A673 (cell line): ENCODE data around the gene GTF3C1.

Experiments
- EZH2 ChIP-seq: fragments of 200-600 bp; sonication (generic); IDR thresholded peaks from 2 replicates; pipeline ENCODE4 v1.6.1; 2017; ENCODE audit warnings: borderline replicate concordance, low read depth, mild to moderate bottlenecking, mixed read lengths, antibody characterized with exemption, low read length; ENCODE audit not compliant: poor library complexity, severe bottlenecking
- TF ChIP-seq, protein P1 (sequence below): fragments of 300-800, 200-600 bp; sonication (generic); conservative IDR thresholded peaks from 2 replicates; pipeline ENCODE4 v1.5.1; 2017; ENCODE audit warnings: low read depth, mild to moderate bottlenecking, antibody characterized with exemption, low read length, moderate library complexity, mixed read lengths

DNA sequence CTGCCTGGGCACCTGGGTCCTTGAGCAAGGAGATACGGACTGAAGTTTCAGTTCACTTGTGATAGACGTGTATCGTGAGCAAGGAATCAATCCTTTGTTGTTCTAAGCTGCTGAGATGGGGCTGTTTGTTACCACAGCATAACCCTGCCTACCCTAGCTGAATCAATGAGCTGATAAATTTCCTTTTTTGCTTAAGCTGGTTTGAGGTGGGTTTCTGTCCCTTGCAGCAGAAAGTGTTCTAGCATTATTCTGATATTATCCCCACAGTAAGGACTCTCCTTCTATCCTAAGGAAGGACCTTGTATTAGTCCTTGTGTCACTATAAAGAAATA, 96.3 kb downstream of the GTF3C1 start:
- TF ChIP-seq, protein P1, sequence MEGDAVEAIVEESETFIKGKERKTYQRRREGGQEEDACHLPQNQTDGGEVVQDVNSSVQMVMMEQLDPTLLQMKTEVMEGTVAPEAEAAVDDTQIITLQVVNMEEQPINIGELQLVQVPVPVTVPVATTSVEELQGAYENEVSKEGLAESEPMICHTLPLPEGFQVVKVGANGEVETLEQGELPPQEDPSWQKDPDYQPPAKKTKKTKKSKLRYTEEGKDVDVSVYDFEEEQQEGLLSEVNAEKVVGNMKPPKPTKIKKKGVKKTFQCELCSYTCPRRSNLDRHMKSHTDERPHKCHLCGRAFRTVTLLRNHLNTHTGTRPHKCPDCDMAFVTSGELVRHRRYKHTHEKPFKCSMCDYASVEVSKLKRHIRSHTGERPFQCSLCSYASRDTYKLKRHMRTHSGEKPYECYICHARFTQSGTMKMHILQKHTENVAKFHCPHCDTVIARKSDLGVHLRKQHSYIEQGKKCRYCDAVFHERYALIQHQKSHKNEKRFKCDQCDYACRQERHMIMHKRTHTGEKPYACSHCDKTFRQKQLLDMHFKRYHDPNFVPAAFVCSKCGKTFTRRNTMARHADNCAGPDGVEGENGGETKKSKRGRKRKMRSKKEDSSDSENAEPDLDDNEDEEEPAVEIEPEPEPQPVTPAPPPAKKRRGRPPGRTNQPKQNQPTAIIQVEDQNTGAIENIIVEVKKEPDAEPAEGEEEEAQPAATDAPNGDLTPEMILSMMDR, result no peak
- no peak for TF ChIP-seq EZH2
